CD4-positive, CD25-positive, alpha-beta regulatory T cell (primary cell): ENCODE data around the gene NTM. TPM values are rescaled to one million over a fixed set of nuclear protein-coding genes. Genes with fewer than 3 reads are reported as not detected.

ENCODE experiments used
- ATAC-seq, 2 donors: fragments of 150-1000 bp; cut with Tn5 transposase; one replicate each; pipeline ENCODE4 v1.10.0; 2021; ENCODE audit warnings: low read depth in 2 of 2, moderate number of reproducible peaks in 2 of 2, moderate library complexity in 1 of 2
- DNase-seq, 3 donors: peaks; one replicate each; pipeline versions ENCODE4 v3.0.0 to v3.0.0-alpha.2; 2012 to 2022; ENCODE audit warnings: mixed read lengths in 1 of 3
- H3K27ac ChIP-seq: one replicate; pipeline ENCODE4 v1.7.0; 2013; ENCODE audit warnings: mild to moderate bottlenecking, low read length; ENCODE audit not compliant: insufficient read depth, poor library complexity, severe bottlenecking
- H3K27me3 ChIP-seq: one replicate; pipeline ENCODE4 v1.7.0; 2013; ENCODE audit warnings: low read length; ENCODE audit not compliant: control insufficient read depth, insufficient read depth
- H3K36me3 ChIP-seq: one replicate; pipeline ENCODE4 v1.7.0; 2013; ENCODE audit warnings: mild to moderate bottlenecking, low read length, moderate library complexity; ENCODE audit not compliant: control insufficient read depth, insufficient read depth
- H3K4me1 ChIP-seq: 2 replicates; pipeline ENCODE4 v1.7.0; 2013; ENCODE audit warnings: mild to moderate bottlenecking, low read length; ENCODE audit not compliant: insufficient read depth, control insufficient read depth, poor library complexity, severe bottlenecking
- H3K4me3 ChIP-seq: one replicate; pipeline ENCODE4 v1.7.0; 2013; ENCODE audit warnings: low read depth, mild to moderate bottlenecking, low read length, moderate library complexity
- H3K9me3 ChIP-seq, 2 experiments: 1 replicate in 1 of 2; 2 replicates in 1 of 2; pipeline ENCODE4 v1.7.0; 2013; ENCODE audit warnings: low read length in 2 of 2, mild to moderate bottlenecking in 1 of 2, moderate library complexity in 1 of 2; ENCODE audit not compliant: control insufficient read depth in 2 of 2
- H3K27ac Mint-ChIP-seq, 3 donors: one replicate each; pipeline ENCODE4 v1.8.0; 2020 to 2022; ENCODE audit warnings: mild to moderate bottlenecking in 3 of 3, mixed read lengths in 3 of 3, moderate library complexity in 2 of 3
- H3K27me3 Mint-ChIP-seq: one replicate; pipeline ENCODE4 v1.8.0; 2022; ENCODE audit warnings: mild to moderate bottlenecking, mixed read lengths
- H3K36me3 Mint-ChIP-seq: one replicate; pipeline ENCODE4 v1.8.0; 2020; ENCODE audit warnings: mixed read lengths
- H3K4me1 Mint-ChIP-seq, 4 donors: one replicate each; pipeline ENCODE4 v1.8.0; 2020 to 2022; ENCODE audit warnings: mixed read lengths in 4 of 4, mild to moderate bottlenecking in 1 of 4
- H3K4me3 Mint-ChIP-seq, 4 donors: one replicate each; pipeline ENCODE4 v1.8.0; 2020 to 2022; ENCODE audit warnings: mild to moderate bottlenecking in 4 of 4, mixed read lengths in 4 of 4, moderate library complexity in 3 of 4
- H3K9me3 Mint-ChIP-seq, 7 donors: one replicate each; pipeline ENCODE4 v1.8.0; 2020 to 2022; ENCODE audit warnings: mixed read lengths in 7 of 7, mild to moderate bottlenecking in 3 of 7, moderate library complexity in 2 of 7
- polyA plus RNA-seq, 4 donors: library from polyadenylated mRNA; unstranded; fragments of 300-500 nt; fragmentation: Illumina TruSeq; gene quantifications; one replicate each; pipeline ENCODE4 v1.2.3, GENCODE V29; 2021
- total RNA-seq: library from RNA; stranded (reverse); gene quantifications from one replicate; pipeline ENCODE4 v1.2.3, GENCODE V29; 2022

Gene NTM
- total and polyA plus RNA-seq, 5 donors from 2014 or later, result 1.3 TPM; not detected in 4

- Mint-ChIP-seq H3K27me3 (peaks cover 4% of the 10 kb centered on the region), H3K4me1 (no peaks in the 10 kb centered on the region), H3K27ac (no peak overlapping the region), H3K36me3 (no peaks in the 10 kb centered on the region), H3K9me3 (peaks cover 0 to 5% (median 0%) of the 10 kb centered on the region in 7 donors), H3K4me3 (no peak overlapping the region)
- Histone ChIP-seq H3K36me3 (no peaks in the 10 kb centered on the region), H3K4me3 (no peak overlapping the region), H3K9me3 (no peaks in the 10 kb centered on the region), H3K27ac (no peak overlapping the region), H3K27me3 (no peaks in the 10 kb centered on the region), H3K4me1 (no peaks in the 10 kb centered on the region)
- DNase-seq (no peak), ATAC-seq (no peak)
Measured at GRCh38 chr11:131579932-131580387, 209.5 kb downstream of the NTM start.

- no peaks in the 10 kb centered on the region for H3K36me3 ChIP-seq
- no peak for ATAC-seq
- H3K9me3 Mint-ChIP-seq, result peaks cover 0 to 5% (median 0%) of the 10 kb centered on the region in 7 donors
- no peaks in the 10 kb centered on the region for H3K36me3 Mint-ChIP-seq
- no peaks in the 10 kb centered on the region for H3K4me1 Mint-ChIP-seq
- no peak overlapping the region for H3K4me3 Mint-ChIP-seq
- no peak overlapping the region for H3K27ac ChIP-seq
- no peaks in the 10 kb centered on the region for H3K9me3 ChIP-seq
- no peaks in the 10 kb centered on the region for H3K27me3 ChIP-seq
- no peaks in the 10 kb centered on the region for H3K4me1 ChIP-seq
- peaks cover 4% of the 10 kb centered on the region for H3K27me3 Mint-ChIP-seq
- no peak overlapping the region for H3K4me3 ChIP-seq
- DNase-seq, result no peak
- H3K27ac Mint-ChIP-seq, result no peak overlapping the region
Measured at GRCh38 chr11:131580476-131580875, 210.1 kb downstream of the NTM start.

- H3K36me3 Mint-ChIP-seq, result no peaks in the 10 kb centered on the region
- no peak overlapping the region for H3K4me3 Mint-ChIP-seq
- ATAC-seq (no peak), DNase-seq (no peak)
- Histone ChIP-seq H3K4me1 (no peaks in the 10 kb centered on the region), H3K27me3 (no peaks in the 10 kb centered on the region), H3K36me3 (no peaks in the 10 kb centered on the region), H3K4me3 (no peak overlapping the region), H3K9me3 (no peaks in the 10 kb centered on the region), H3K27ac (no peak overlapping the region)
- H3K4me1 Mint-ChIP-seq, result no peaks in the 10 kb centered on the region
- peaks cover 4% of the 10 kb centered on the region for H3K27me3 Mint-ChIP-seq
- peaks cover 0 to 5% (median 2%) of the 10 kb centered on the region in 7 donors for H3K9me3 Mint-ChIP-seq
- no peak overlapping the region for H3K27ac Mint-ChIP-seq
Measured at GRCh38 chr11:131581046-131581445, 210.6 kb downstream of the NTM start.

GRCh38 chr11:131582021-131582525 lies 211.7 kb downstream of the NTM start:
- DNase-seq (no peak), ATAC-seq (no peak)
- Histone ChIP-seq H3K27me3 (no peaks in the 10 kb centered on the region), H3K36me3 (no peaks in the 10 kb centered on the region), H3K9me3 (no peaks in the 10 kb centered on the region), H3K4me3 (no peak overlapping the region), H3K4me1 (no peaks in the 10 kb centered on the region), H3K27ac (no peak overlapping the region)
- Mint-ChIP-seq H3K27me3 (no peaks in the 10 kb centered on the region), H3K27ac (no peak overlapping the region), H3K4me1 (no peaks in the 10 kb centered on the region), H3K4me3 (no peak overlapping the region), H3K9me3 (peaks cover 0 to 5% (median 2%) of the 10 kb centered on the region in 7 donors), H3K36me3 (no peaks in the 10 kb centered on the region)

GRCh38 chr11:131583421-131583820 lies 213.0 kb downstream of the NTM start:
- Histone ChIP-seq H3K9me3 (no peaks in the 10 kb centered on the region), H3K4me3 (no peak overlapping the region), H3K4me1 (no peaks in the 10 kb centered on the region), H3K36me3 (no peaks in the 10 kb centered on the region), H3K27ac (no peak overlapping the region), H3K27me3 (no peaks in the 10 kb centered on the region)
- no peak for DNase-seq
- Mint-ChIP-seq H3K4me3 (no peak overlapping the region), H3K27me3 (no peaks in the 10 kb centered on the region), H3K36me3 (no peaks in the 10 kb centered on the region), H3K4me1 (no peaks in the 10 kb centered on the region), H3K27ac (no peak overlapping the region), H3K9me3 (peaks cover 0 to 5% (median 2%) of the 10 kb centered on the region in 7 donors)
- no peak for ATAC-seq

- no peaks in the 10 kb centered on the region for H3K27me3 Mint-ChIP-seq
- DNase-seq (no peak), ATAC-seq (no peak)
- H3K36me3 Mint-ChIP-seq, result no peaks in the 10 kb centered on the region
- H3K4me3 Mint-ChIP-seq, result no peak overlapping the region
- H3K27ac ChIP-seq, result no peak overlapping the region
- no peaks in the 10 kb centered on the region for H3K27me3 ChIP-seq
- no peak overlapping the region for H3K4me3 ChIP-seq
- no peak overlapping the region for H3K27ac Mint-ChIP-seq
- no peaks in the 10 kb centered on the region for H3K4me1 Mint-ChIP-seq
- H3K9me3 Mint-ChIP-seq, result peaks cover 0 to 7% (median 2%) of the 10 kb centered on the region in 7 donors
- H3K36me3 ChIP-seq, result no peaks in the 10 kb centered on the region
- H3K4me1 ChIP-seq, result no peaks in the 10 kb centered on the region
- no peaks in the 10 kb centered on the region for H3K9me3 ChIP-seq
Measured at GRCh38 chr11:131583938-131584337, 213.5 kb downstream of the NTM start.

GRCh38 chr11:131584785-131585592 lies 214.6 kb downstream of the NTM start:
- no peak overlapping the region for H3K4me3 ChIP-seq
- Mint-ChIP-seq H3K36me3 (no peaks in the 10 kb centered on the region), H3K27ac (no peak overlapping the region), H3K9me3 (peaks cover 0 to 8% (median 2%) of the 10 kb centered on the region in 7 donors), H3K27me3 (no peaks in the 10 kb centered on the region), H3K4me1 (no peaks in the 10 kb centered on the region), H3K4me3 (no peak overlapping the region)
- no peaks in the 10 kb centered on the region for H3K27me3 ChIP-seq
- H3K4me1 ChIP-seq, result no peaks in the 10 kb centered on the region
- no peak for DNase-seq
- H3K36me3 ChIP-seq, result no peaks in the 10 kb centered on the region
- ATAC-seq, result no peak
- H3K9me3 ChIP-seq, result no peaks in the 10 kb centered on the region
- no peak overlapping the region for H3K27ac ChIP-seq

- no peaks in the 10 kb centered on the region for H3K9me3 ChIP-seq
- H3K4me3 Mint-ChIP-seq, result no peak overlapping the region
- H3K27ac Mint-ChIP-seq, result no peak overlapping the region
- ATAC-seq (no peak), DNase-seq (no peak)
- no peaks in the 10 kb centered on the region for H3K4me1 Mint-ChIP-seq
- H3K36me3 Mint-ChIP-seq, result no peaks in the 10 kb centered on the region
- no peak overlapping the region for H3K4me3 ChIP-seq
- no peak overlapping the region for H3K27ac ChIP-seq
- no peaks in the 10 kb centered on the region for H3K4me1 ChIP-seq
- H3K36me3 ChIP-seq, result no peaks in the 10 kb centered on the region
- no peaks in the 10 kb centered on the region for H3K27me3 ChIP-seq
- H3K9me3 Mint-ChIP-seq, result peaks cover 0 to 8% (median 0%) of the 10 kb centered on the region in 7 donors
- H3K27me3 Mint-ChIP-seq, result no peaks in the 10 kb centered on the region
Measured at GRCh38 chr11:131588057-131588456, 217.6 kb downstream of the NTM start.
